Neutrophil (primary cell): ENCODE data around the gene AP4M1.

ENCODE experiments used
- H3K27ac ChIP-seq: fragments of 200-600 bp; sonication (generic); 2 replicates; pipeline ENCODE4 v1.5.1; 2016; ENCODE audit warnings: mild to moderate bottlenecking, moderate library complexity
- H3K27me3 ChIP-seq: fragments of 200-600 bp; sonication (generic); 2 replicates; pipeline ENCODE4 v1.6.0; 2016; ENCODE audit warnings: mild to moderate bottlenecking
- H3K36me3 ChIP-seq: fragments of 200-600 bp; sonication (generic); 2 replicates; pipeline ENCODE4 v1.5.1; 2017
- H3K4me1 ChIP-seq, 2 experiments: fragments of 200-600 bp in 1 of 2; sonication (generic) in 1 of 2; 1 replicate in 1 of 2; 2 replicates in 1 of 2; pipeline versions ENCODE4 v1.5.1 to v1.6.1; 2013 to 2016; ENCODE audit warnings: low read depth in 1 of 2, low read length in 1 of 2, mild to moderate bottlenecking in 1 of 2, moderate library complexity in 1 of 2; ENCODE audit not compliant: control insufficient read depth in 1 of 2, insufficient read depth in 1 of 2
- H3K4me3 ChIP-seq, 2 experiments: fragments of 200-600 bp in 1 of 2; sonication (generic) in 1 of 2; 1 replicate in 1 of 2; 2 replicates in 1 of 2; pipeline ENCODE4 v1.5.1; 2013 to 2016; ENCODE audit warnings: low read depth in 1 of 2, low read length in 1 of 2, mild to moderate bottlenecking in 1 of 2, moderate library complexity in 1 of 2
- H3K9me3 ChIP-seq: fragments of 200-600 bp; sonication (generic); 2 replicates; pipeline ENCODE4 v1.5.1; 2016
- CTCF ChIP-seq: fragments of 200-600 bp; sonication (generic); IDR thresholded peaks from 2 replicates; pipeline ENCODE4 v1.5.1; 2016; ENCODE audit warnings: antibody characterized with exemption

Gene AP4M1

GRCh38 chr7:100063376-100063775 lies 38.1 kb upstream of the AP4M1 start:
- TF ChIP-seq CTCF = no peak
- H3K4me1 ChIP-seq = no peaks in the 10 kb centered on the region
- H3K36me3 ChIP-seq = peaks cover 50% of the 10 kb centered on the region
- no peak overlapping the region for H3K4me3 ChIP-seq
- H3K27ac ChIP-seq = no peak overlapping the region
- H3K9me3 ChIP-seq = no peaks in the 10 kb centered on the region
- no peaks in the 10 kb centered on the region for H3K27me3 ChIP-seq

- Histone ChIP-seq H3K27ac (no peak overlapping the region), H3K4me3 (no peak overlapping the region), H3K4me1 (no peaks in the 10 kb centered on the region), H3K9me3 (no peaks in the 10 kb centered on the region), H3K27me3 (no peaks in the 10 kb centered on the region), H3K36me3 (peaks cover 42% of the 10 kb centered on the region)
- no peak for TF ChIP-seq CTCF
These were observed 37.3 kb upstream of the AP4M1 start for GRCh38 chr7:100064162-100064561.

- H3K36me3 ChIP-seq = peaks cover 44% of the 10 kb centered on the region
- H3K27me3 ChIP-seq = no peaks in the 10 kb centered on the region
- H3K27ac ChIP-seq = no peak overlapping the region
- no peak for TF ChIP-seq CTCF
- no peaks in the 10 kb centered on the region for H3K4me1 ChIP-seq
- peaks cover 9% of the 10 kb centered on the region for H3K9me3 ChIP-seq
- no peak overlapping the region for H3K4me3 ChIP-seq
These were observed 35.8 kb upstream of the AP4M1 start for GRCh38 chr7:100065452-100066186.

- H3K9me3 ChIP-seq = peaks cover 22% of the 10 kb centered on the region
- H3K27ac ChIP-seq = no peak overlapping the region
- H3K27me3 ChIP-seq = no peaks in the 10 kb centered on the region
- no peaks in the 10 kb centered on the region for H3K4me1 ChIP-seq
- TF ChIP-seq CTCF = no peak
- no peak overlapping the region for H3K4me3 ChIP-seq
- peaks cover 50% of the 10 kb centered on the region for H3K36me3 ChIP-seq
These were observed 34.5 kb upstream of the AP4M1 start for GRCh38 chr7:100066953-100067352.

GRCh38 chr7:100069991-100070390 lies 31.5 kb upstream of the AP4M1 start:
- H3K9me3 ChIP-seq = peaks cover 32% of the 10 kb centered on the region
- no peaks in the 10 kb centered on the region for H3K27me3 ChIP-seq
- TF ChIP-seq CTCF = no peak
- no peaks in the 10 kb centered on the region for H3K4me1 ChIP-seq
- H3K36me3 ChIP-seq = peaks cover 57% of the 10 kb centered on the region
- H3K4me3 ChIP-seq = no peak overlapping the region
- no peak overlapping the region for H3K27ac ChIP-seq
